AG08396 (cell line): Measurements from ENCODE around the gene RAB10.
A peak's percentile ranks its signal among the peaks of the same experiment; 100 is the strongest.
"Not testable (repeated sequence)": the region's sequence is repeated elsewhere in the genome, so short reads cannot be mapped to it uniquely, and the experiment has no call there.

Experiments used
- DNase-seq: peaks from one replicate; pipeline ENCODE4 v3.0.0; 2012; ENCODE audit warnings: low spot score, mixed read lengths

The RAB10 gene

DNA sequence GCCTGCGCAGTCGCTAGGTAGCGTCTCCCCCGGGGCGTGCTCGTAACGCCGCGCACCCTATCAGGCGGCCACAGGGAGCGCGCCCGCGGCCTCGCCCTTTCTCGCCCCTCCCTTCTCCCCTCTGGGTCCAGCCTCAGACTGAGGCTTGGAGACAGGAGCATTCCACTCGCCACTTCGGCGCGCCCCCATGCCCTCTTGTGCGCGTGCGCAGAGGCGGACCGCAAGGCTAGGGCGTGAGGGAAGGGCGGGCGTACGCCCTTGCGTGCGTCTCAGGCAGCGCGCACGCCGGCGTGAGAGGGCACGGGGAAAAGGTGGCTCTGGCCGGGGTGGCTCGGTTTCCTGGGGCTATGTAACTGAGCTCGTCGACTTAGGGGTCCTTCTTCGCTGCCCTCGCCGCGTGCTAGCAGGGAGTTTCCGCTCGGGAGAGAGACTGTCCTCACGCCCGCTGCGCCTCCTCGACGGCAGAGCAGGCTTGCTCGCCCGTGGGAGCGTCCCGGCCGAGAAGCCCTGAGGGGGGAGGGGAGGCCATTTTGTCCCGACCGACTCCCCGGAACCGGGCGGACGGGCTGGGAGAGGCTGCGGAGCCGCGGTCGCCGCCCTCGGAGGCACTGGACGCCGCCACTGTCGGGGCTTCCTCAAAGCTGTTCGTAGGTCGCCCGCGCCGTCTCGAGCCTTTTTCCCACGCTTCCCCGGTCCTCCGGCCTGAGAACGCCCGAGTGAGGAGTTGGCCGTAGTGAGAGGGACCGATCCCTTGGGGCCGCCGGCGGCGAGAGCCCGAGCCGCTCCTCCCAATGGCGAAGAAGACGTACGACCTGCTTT is at the start of gene RAB10:
Gene RAB10, plus strand, starts transcription at position 267 of the 819 bp plus-strand sequence. Its CDS starts 525 bp downstream, at position 792.
- DNase-seq, result peak; percentile 98

GRCh38 chr2:25988134-25988533 is 45.8 kb upstream of the RAB10 start:
- no peak for DNase-seq

DNA sequence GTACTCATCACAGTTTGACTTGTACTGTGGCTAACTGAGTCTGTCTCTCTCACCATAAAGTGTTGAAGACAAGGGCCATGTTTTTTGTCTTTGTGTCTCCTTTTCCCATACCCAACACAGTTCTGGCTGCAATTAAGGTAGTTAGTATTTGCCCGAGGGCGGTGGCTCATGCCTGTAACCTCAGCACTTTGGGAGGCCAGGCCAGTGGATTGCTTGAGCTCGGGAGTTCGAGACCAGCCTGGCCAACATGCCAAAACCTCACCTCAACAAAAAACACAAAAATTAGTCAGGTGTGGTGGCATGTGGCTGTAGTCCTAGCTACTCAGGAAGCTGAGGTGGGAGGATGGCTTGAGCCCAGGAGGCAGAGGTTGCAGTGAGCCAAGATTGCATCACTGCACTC is 44.7 kb upstream of the RAB10 start:
- DNase-seq, result no peak

GRCh38 chr2:25991965-25992364 is 41.9 kb upstream of the RAB10 start:
- no peak for DNase-seq

DNA sequence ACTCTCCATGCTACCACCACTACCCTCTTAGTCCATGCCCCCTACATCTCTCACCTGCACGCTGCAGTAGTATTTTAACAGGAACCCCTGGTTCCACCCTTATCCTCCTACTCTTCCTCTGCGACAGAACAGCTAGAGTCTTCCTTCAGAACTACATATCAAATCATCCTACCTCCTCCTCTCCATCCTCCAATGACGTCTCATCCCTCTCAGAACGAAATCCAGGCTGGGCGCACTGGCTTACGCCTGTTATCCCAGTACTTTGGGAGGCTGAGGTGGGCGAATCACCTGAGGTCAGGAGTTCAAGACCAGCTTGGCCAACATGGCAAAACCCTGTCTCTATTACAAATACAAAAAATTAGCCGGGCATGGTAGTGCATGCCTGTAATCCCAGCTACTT is 41.3 kb upstream of the RAB10 start:
- no peak for DNase-seq

DNA sequence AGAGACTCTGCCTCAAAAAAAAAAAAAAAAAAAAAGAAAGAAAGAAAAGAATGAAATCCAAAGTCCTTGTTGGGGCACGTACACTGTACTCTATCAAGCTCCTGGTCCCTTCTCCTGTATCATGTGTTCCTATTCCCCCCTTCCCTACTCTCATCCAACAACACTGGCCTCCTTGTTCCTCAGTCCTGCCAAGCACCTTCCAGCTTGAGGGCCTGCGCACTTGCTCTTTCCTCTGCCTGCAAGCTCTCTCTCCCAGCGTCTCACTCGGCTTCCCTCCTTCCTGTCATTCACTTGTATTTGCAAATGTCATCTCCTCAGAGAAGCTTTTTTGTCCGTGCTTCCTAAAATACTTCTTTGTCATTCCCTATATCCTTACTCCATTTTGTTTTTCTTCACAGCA is 40.8 kb upstream of the RAB10 start:
- no peak for DNase-seq

GRCh38 chr2:25994509-25994908 is 39.4 kb upstream of the RAB10 start:
- DNase-seq, result no peak

DNA sequence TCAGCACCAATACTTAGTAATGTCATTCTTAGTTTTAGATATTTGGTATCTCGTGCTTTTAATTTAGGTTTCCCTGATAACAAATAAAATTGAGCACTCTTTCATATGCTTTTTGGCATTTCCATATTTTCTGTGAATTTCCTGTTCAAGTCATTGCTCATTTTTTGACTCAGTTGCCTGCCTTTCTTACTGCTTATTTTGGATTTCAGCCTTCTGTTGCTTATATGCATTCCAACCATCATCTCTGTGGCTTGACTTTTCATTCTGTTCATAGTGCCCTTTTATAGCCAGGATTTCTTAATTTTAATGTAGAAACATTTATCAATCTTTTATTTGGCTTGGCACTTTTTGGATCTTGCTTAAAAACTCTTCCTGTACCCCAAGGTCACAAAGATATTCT is 37.0 kb upstream of the RAB10 start:
- DNase-seq, result no peak

- not testable (repeated sequence) for DNase-seq
Measured at GRCh38 chr2:25998816-25999383, 35.0 kb upstream of the RAB10 start.

GRCh38 chr2:25999406-25999805 is 34.5 kb upstream of the RAB10 start:
- not testable (repeated sequence) for DNase-seq

DNA sequence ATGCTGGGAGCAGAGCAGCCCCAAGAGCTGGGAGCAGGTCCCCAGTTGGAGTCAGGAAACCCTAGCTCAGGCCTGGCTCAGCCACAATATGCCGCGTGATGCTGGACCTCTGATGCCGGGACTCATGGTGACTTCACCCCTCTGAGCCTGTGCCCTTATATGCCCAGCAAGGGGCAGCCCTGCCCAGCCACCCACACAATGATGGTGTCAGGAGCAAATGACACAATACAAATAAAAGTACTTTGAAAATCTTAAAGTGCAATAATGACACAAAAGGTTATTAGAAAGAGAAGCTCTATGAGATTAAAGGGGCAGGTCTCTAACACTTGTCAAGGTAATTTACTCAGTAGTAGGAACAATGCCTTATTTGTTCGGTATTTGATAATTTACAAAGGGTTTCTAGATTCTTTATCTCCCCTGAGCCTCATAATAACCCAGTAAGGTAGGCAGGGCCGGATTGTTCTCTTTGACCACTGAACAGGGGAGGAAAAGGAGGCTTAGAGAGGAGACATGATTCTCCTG is 33.3 kb upstream of the RAB10 start:
- DNase-seq, result no peak

GRCh38 chr2:26001743-26002351 is 32.0 kb upstream of the RAB10 start:
- no peak for DNase-seq

DNA sequence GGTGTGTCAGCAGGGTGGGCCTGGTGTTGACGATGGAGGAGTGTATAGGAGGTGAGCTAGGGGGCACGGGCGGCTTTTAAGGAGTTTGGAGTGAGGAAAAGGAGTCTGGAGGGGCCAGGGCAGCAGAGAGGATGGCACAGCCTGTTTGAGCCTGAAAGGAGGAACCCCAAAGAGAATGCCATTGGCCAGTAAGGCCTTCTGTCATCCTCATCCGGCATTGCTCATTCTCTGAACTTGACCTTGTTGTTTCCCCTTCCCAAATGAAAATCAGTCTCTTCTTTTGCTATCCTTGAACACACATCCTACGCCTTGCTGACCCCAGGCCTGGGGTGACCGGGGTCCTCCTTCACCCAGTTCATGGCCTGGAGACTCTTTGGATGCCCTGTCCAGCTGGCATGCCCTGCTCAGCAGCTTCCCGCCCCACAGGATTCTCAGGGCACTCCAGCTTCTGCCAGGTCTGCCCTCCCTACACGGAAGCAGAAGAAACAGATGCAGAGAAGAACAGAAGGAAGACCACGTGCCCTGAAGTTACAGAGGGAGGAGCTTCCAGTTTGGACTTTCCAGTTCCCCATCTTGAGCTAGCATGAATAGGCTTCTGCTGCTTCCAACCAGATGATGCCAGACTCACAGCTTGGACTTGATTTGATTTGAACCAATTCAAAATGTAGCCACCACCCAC is 31.1 kb upstream of the RAB10 start:
- no peak for DNase-seq

DNA sequence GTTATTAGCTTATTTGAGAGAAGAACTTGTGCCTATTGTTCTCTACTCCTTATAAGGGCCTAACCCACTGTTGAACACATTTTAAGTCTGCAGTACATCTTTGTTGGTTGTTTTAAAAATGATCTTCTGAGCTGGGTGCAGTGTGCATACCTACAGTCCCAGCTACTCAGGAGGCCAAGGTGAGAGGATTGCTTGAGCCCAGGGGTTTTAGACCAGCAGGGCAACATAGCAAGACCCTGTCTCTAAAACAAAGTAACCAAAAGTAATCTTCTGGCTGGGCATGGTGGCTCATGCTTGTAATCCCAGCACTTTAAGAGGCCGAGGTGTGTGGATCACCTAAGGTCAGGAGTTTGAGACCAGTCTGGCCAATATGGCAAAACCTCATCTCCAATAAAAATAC is 25.8 kb upstream of the RAB10 start:
- no peak for DNase-seq

DNA sequence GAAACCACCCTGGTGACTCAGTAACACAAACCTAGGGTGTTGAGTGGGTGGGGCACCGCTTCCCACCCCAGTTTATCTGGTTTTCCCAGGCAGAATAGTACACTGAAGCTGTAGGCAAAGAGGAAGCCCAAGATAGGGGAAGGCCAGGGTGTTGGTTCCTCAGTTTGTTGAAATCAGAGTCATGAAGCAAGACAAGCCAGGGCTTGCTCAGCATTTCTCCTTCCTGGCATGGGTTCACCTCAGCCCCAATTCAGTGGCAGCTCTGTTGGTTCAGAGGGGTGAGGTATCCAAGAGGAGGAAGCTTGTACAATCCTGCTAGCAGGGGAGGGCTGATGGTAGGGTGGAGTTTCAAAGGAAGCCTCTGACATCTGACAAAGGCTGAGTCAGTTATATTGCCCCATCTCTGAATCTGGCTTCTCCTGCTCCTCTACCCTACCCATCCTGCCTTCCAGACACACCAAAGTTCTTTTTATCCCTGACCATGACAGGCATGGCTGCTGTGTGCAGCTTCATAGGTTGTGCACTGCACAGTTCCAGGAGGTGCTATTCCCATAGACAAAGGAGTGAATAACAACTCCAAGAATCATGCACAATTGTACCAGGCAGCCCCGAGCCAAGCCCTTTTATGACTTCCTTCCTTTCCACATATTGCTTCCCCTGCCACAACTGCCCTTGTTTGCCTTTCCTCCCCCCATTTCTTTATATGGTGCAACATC is 24.9 kb upstream of the RAB10 start:
- DNase-seq, result peak; percentile 61

GRCh38 chr2:26009567-26009963 is 24.3 kb upstream of the RAB10 start:
- DNase-seq, result no peak

DNA sequence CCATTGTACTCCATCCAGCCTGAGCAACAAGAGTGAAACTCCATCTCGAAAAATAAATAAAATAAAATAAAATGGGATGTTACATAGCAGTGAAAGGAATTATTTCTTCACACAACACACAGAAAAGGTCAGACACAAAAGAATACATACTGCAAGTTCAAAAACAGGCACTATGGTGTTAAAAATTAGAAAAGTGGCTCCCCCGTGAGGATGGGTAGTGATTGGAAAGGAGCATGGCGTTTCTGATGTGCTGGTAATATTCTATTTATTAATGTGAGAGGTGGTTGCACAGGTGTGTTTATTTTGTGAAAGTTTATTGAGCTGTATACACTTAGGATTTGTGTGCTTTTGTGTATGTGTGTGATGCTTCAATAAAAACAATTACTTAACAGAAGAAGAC is 22.9 kb upstream of the RAB10 start:
- DNase-seq, result no peak

DNA sequence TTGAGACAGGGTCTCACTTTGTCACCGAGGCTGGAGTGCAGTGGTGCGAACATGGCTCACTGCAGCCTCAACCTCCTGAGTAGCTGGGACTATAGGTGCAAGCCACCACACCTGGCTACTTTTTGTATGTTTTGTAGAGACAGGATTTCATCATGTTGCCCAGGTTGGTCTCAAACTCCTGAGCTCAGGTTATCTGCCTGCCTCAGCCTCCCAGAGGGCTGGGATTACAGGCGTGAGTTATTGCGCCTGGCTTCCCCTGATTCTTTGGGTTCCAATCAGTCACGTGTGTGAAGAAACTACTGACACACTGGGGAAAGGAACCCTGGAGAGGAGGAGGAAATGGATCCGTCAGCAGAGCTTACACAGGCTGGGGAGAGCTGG is 22.3 kb upstream of the RAB10 start:
- no peak for DNase-seq

GRCh38 chr2:26011990-26012856 is 21.7 kb upstream of the RAB10 start:
- DNase-seq, result no peak

- no peak for DNase-seq
Measured at GRCh38 chr2:26013668-26014067, 20.2 kb upstream of the RAB10 start.
